ENCODE results near the gene MAP3K5.

DNA sequence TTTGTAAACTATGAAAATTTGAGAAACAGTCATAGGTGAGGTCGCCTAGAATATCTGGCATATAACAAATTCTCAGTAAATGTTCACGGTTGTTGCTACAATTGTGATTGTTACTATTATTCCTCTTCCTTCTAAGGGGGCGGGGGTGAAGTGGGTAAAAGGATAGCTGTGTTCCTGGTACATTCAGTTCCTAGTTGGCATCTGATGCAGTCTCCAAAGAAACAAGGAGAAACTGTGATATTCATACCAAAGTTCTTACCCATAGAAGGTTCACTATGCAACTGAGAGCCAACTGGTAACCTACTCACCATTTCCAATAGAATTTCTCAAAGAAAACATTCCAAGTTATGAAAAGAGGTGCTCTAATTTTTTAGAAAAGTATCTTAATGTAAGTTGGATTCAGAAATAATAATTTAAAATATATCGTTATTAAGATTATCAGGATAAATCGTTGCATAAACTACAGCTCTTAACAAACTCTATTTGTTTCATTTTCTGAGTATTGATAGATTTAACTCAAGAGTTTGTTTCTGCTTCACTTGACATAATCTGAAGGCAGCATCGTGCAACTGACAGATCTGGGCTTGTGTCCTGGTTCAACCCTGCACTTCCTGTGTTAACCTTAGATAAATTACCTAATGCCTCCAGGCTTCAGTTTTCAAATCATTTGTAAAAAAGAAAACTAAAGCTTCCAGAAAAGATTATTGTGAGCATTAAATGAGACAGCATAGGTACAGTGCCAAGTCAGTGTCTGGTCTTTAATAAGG lies 228.7 kb downstream of the MAP3K5 start:
- TF ChIP-seq, protein P1, sequence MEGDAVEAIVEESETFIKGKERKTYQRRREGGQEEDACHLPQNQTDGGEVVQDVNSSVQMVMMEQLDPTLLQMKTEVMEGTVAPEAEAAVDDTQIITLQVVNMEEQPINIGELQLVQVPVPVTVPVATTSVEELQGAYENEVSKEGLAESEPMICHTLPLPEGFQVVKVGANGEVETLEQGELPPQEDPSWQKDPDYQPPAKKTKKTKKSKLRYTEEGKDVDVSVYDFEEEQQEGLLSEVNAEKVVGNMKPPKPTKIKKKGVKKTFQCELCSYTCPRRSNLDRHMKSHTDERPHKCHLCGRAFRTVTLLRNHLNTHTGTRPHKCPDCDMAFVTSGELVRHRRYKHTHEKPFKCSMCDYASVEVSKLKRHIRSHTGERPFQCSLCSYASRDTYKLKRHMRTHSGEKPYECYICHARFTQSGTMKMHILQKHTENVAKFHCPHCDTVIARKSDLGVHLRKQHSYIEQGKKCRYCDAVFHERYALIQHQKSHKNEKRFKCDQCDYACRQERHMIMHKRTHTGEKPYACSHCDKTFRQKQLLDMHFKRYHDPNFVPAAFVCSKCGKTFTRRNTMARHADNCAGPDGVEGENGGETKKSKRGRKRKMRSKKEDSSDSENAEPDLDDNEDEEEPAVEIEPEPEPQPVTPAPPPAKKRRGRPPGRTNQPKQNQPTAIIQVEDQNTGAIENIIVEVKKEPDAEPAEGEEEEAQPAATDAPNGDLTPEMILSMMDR (IDR thresholded peaks at IDR 0.05), result no peak
- no peak for TF ChIP-seq POLR2A (IDR thresholded peaks at IDR 0.05)
- TF ChIP-seq EP300 (IDR thresholded peaks at IDR 0.05), result no peak

Measured in sigmoid colon (tissue), 4 donors.